Occipital lobe (tissue), 2 donors: Measurements from ENCODE around the gene ACSS2. TPM values are rescaled to one million over a fixed set of nuclear protein-coding genes. Genes with fewer than 3 reads are reported as not detected.

Source experiments
- DNase-seq: peaks from one replicate; lab custom pipeline; 2025; lab: John Stamatoyannopoulos, UW
- total RNA-seq: library from RNA; depleted of rRNA; stranded (reverse); fragments of >200 nt; gene quantifications from one replicate; pipeline ENCODE4 v1.2.3, GENCODE V29; 2014

ACSS2 gene
- total RNA-seq, 1 donor from 2014 or later: 29.0 TPM

- no peak for DNase-seq
Measured at GRCh38 chr20:34907616-34908469, 31.4 kb downstream of the ACSS2 start.

GRCh38 chr20:34915131-34915530 lies 38.7 kb downstream of the ACSS2 start:
- no peak for DNase-seq

- no peak for DNase-seq
Measured at GRCh38 chr20:34915749-34916455, 39.5 kb downstream of the ACSS2 start.

GRCh38 chr20:34916774-34917354 lies 40.5 kb downstream of the ACSS2 start:
- DNase-seq: no peak

- DNase-seq: no peak
Measured at GRCh38 chr20:34920055-34920454, 43.6 kb downstream of the ACSS2 start.

GRCh38 chr20:34921436-34921835 lies 45.0 kb downstream of the ACSS2 start:
- no peak for DNase-seq

- DNase-seq: no peak
Measured at GRCh38 chr20:34922654-34923381, 46.4 kb downstream of the ACSS2 start.

GRCh38 chr20:34923414-34923813 lies 47.0 kb downstream of the ACSS2 start:
- DNase-seq: no peak

GRCh38 chr20:34925341-34925740 lies 48.9 kb downstream of the ACSS2 start:
- DNase-seq: no peak

- DNase-seq: no peak
Measured at GRCh38 chr20:34925981-34926380, 49.6 kb downstream of the ACSS2 start.

- no peak for DNase-seq
Measured at GRCh38 chr20:34926581-34926980, 50.2 kb downstream of the ACSS2 start.

GRCh38 chr20:34927736-34928135 lies 51.3 kb downstream of the ACSS2 start:
- DNase-seq: no peak

- DNase-seq: no peak
Measured at GRCh38 chr20:34928411-34928810, 52.0 kb downstream of the ACSS2 start.

GRCh38 chr20:34931771-34932170 lies 55.4 kb downstream of the ACSS2 start:
- no peak for DNase-seq

GRCh38 chr20:34938466-34939163 lies 62.2 kb downstream of the ACSS2 start:
- no peak for DNase-seq

GRCh38 chr20:34940081-34940481 lies 63.7 kb downstream of the ACSS2 start:
- no peak for DNase-seq

GRCh38 chr20:34941226-34941625 lies 64.8 kb downstream of the ACSS2 start:
- no peak for DNase-seq

- DNase-seq: no peak
Measured at GRCh38 chr20:34942301-34942700, 65.9 kb downstream of the ACSS2 start.

GRCh38 chr20:34943808-34944567 lies 67.6 kb downstream of the ACSS2 start:
- no peak for DNase-seq

GRCh38 chr20:34945315-34946077 lies 69.1 kb downstream of the ACSS2 start:
- DNase-seq: no peak
